ENCODE data around the gene NNT.

The NNT gene

DNA sequence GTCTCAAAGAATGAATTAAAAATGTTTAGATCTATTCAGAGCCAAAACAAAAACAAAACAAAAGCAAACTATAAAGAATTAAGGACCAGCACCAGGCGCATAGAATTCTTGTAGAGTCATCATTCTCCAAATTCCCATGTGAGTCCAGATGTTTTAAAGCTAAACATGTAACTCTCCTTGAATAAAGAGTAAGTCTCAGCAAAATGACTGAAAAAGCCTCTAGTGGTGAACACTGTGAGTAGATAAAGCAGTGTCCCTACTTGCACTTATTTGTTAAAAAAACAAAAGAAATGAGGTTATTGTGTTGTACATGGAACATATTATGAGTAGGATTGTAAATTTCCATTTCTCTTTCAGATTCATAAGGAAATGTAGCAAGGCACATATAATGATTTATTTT, 44.0 kb downstream of the NNT start:
- no peak for DNase-seq (ENCODE audit: low read depth)
- H3K4me3 ChIP-seq (ENCODE audit: low read depth, low read length), result no peak overlapping the region
- TF ChIP-seq, protein P1, sequence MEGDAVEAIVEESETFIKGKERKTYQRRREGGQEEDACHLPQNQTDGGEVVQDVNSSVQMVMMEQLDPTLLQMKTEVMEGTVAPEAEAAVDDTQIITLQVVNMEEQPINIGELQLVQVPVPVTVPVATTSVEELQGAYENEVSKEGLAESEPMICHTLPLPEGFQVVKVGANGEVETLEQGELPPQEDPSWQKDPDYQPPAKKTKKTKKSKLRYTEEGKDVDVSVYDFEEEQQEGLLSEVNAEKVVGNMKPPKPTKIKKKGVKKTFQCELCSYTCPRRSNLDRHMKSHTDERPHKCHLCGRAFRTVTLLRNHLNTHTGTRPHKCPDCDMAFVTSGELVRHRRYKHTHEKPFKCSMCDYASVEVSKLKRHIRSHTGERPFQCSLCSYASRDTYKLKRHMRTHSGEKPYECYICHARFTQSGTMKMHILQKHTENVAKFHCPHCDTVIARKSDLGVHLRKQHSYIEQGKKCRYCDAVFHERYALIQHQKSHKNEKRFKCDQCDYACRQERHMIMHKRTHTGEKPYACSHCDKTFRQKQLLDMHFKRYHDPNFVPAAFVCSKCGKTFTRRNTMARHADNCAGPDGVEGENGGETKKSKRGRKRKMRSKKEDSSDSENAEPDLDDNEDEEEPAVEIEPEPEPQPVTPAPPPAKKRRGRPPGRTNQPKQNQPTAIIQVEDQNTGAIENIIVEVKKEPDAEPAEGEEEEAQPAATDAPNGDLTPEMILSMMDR (IDR thresholded peaks at IDR 0.05; ENCODE audit: control insufficient read depth, extremely low read depth, insufficient read depth), result no peak

DNA sequence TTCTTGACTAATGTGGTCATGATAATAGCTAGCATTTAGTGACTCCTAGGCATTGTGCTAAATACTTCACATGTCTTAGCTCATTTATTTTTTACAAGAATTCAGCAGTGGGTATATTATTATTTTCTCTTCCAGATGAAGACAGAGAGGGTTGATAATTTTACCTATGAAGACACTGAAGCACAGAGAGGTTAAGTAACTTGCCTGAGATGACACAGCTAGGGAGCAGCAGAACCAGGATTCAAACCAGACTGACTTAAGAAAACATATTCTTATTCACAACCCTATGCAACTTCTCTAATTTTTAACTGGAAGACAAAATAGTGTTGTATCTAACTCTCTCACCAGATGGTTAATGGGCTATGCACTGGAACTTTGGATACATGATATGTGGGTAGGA, 44.8 kb downstream of the NNT start:
- no peak overlapping the region for H3K4me3 ChIP-seq (ENCODE audit: low read depth, low read length)
- TF ChIP-seq, protein P1 (IDR thresholded peaks at IDR 0.05; ENCODE audit: control insufficient read depth, extremely low read depth, insufficient read depth), result no peak
- no peak for DNase-seq (ENCODE audit: low read depth)

DNA sequence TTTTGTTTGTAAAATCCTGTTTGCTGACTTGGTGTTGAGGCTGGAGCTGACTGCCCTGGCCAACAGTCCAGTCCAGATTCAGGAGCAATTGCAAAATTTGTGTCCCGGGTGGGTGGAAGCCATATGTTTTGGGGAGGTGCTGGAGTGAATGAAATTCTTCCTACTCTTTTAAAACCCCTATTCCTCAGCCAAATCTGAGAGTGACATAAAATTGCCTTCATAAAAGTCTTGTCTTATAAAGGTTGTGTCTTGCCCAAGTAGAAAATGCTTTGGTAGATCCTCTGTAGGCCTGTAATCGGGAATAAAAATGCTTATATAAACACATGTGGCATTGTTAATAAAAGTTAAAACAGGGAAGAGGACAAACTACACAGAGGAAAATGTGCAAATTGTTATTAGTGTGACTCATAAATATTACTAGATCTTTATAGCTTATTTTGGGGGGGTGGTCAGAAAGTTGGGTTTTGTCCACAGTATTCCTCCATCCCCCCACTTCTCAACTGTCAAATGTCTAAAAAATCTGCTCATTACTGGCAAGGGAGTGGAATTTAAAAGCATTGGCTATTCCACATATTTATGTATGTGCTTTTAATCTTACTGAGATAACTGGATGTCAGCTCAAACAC, 45.6 kb downstream of the NNT start:
- no peak for DNase-seq (ENCODE audit: low read depth)
- no peak overlapping the region for H3K4me3 ChIP-seq (ENCODE audit: low read depth, low read length)
- TF ChIP-seq, protein P1 (IDR thresholded peaks at IDR 0.05; ENCODE audit: control insufficient read depth, extremely low read depth, insufficient read depth), result no peak

DNA sequence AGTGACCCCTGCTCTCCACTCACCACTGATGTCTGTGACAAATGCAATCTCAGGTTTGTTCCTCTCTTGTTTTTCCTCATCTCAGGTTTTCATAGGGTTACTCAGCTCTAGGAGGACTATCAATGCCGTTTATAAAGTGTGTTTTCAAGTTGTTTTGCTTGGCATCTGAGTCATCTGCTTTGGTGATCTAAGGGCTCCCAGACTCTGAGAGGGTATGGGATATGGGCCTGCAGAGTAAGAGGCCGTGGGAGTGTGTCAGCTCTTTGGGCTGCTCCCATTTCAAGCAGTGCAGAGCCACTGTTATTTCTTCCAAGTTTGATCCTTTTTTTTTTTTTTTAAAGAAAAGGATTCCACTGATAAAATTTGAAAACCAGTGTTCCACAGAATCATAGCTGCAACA, 46.3 kb downstream of the NNT start:
- no peak for DNase-seq (ENCODE audit: low read depth)
- TF ChIP-seq, protein P1 (IDR thresholded peaks at IDR 0.05; ENCODE audit: control insufficient read depth, extremely low read depth, insufficient read depth), result no peak
- no peak overlapping the region for H3K4me3 ChIP-seq (ENCODE audit: low read depth, low read length)

DNA sequence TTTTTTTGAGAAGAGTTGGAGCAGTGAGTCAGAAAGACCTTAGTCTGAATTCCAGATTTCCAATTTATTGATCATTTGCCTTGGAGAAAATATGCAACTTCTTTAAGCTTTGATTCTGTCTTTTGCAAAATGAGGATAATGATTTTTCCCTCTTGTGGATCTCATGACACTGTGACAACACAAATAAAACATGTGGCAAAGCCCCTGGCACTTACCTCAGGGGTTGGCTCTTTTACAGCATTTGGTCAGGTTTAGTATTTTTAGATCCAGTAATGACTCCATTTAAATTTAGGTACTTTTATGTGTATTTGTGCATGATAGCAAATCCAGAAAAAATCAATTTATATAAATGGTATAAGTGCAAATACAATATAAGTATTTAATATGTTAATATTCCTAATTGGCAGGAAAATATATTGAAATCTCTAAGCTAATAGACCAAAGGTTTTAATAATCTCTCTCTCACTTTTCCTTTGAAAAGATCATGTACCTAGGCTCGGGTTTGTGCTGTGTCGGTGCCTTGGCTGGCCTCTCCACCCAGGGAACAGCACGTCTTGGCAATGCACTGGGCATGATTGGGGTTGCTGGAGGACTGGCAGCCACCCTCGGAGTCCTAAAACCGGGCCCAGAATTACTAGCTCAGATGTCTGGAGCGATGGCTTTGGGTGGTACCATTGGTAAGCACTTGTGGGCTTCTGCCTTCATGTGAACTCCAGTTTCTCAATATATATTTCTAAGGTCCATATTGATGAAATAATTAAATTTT, 49.7 kb downstream of the NNT start:
- TF ChIP-seq, protein P1 (IDR thresholded peaks at IDR 0.05; ENCODE audit: control insufficient read depth, extremely low read depth, insufficient read depth), result no peak

DNA sequence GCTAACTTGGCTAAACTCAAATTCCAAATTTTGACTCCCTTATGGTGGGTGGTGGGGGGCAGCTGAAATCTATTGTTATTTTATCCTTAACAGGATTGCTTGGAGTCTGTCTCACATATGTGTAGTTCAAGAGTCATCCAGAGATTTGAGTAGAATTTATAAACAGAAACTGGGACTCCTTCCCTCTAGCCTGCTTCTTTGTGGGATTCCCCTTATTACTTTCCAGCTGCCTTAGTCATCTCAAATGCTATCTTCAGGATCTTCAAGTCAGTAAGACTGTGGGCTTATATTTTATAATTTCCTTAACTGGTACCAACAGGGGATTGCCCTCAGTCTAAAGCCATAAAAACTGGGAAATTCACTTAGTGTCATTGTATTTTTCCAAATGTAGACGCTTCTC, 55.5 kb downstream of the NNT start:
- TF ChIP-seq, protein P1 (IDR thresholded peaks at IDR 0.05; ENCODE audit: control insufficient read depth, extremely low read depth, insufficient read depth), result no peak
- DNase-seq (ENCODE audit: low read depth), result no peak
- no peak overlapping the region for H3K4me3 ChIP-seq (ENCODE audit: low read depth, low read length)

More for the DNA sequence above, 49.7 kb downstream of the NNT start:
- H3K4me3 ChIP-seq (ENCODE audit: low read depth, low read length), result no peak overlapping the region
- DNase-seq (ENCODE audit: low read depth), result no peak
